AG08395 (cell line): ENCODE measurements around the gene GPR141.

ENCODE experiments used
- DNase-seq: peaks from one replicate; pipeline ENCODE4 v3.0.0; 2012; ENCODE audit warnings: mixed read lengths, low spot score

GPR141 gene

GRCh38 chr7:37784015-37784414, 100.4 kb downstream of the GPR141 start:
- DNase-seq = no peak

- DNase-seq = no peak
Measured at GRCh38 chr7:37786741-37787569, 103.4 kb downstream of the GPR141 start.
